HuH-7.5 (cell line): ENCODE data around the gene PGGHG.

Experiments
- DNase-seq: peaks from one replicate; pipeline ENCODE4 v3.0.0; 2011; ENCODE audit warnings: low spot score

The PGGHG gene

DNA sequence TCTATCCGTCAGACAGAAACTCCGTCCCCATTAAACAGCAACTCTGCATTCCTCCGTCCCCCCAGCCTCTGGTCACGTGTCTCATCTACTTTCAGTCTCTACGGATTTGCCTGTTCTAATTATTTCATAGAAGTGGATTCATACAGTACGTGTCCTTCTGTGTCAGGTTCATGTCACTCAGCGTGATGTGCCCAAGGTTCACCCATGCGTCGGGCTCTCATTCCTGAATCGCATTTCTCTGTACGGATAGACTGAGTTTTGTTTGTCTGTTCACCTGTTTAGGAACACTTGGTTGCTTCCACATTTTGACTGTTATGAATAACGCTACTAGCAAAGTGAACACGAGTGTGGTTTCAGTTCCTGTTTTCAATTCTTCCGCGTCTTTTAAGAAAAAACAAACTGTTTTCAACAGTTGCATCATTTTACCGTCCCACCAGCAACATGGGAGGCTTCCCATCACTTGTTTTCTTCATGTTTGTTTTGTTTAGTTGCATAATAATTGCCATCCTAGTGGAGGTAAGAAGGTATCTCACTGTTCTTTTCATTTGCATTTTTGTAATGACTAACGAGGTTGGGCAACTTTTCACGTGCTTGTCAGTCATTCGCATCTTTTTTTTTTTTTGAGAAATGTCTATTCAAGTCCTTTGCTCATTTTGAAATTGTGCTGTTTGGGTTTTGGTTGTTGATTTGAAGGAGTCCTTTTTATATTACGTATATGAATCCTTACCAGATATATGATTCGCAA is 19.6 kb upstream of the PGGHG start:
- no peak for DNase-seq

DNA sequence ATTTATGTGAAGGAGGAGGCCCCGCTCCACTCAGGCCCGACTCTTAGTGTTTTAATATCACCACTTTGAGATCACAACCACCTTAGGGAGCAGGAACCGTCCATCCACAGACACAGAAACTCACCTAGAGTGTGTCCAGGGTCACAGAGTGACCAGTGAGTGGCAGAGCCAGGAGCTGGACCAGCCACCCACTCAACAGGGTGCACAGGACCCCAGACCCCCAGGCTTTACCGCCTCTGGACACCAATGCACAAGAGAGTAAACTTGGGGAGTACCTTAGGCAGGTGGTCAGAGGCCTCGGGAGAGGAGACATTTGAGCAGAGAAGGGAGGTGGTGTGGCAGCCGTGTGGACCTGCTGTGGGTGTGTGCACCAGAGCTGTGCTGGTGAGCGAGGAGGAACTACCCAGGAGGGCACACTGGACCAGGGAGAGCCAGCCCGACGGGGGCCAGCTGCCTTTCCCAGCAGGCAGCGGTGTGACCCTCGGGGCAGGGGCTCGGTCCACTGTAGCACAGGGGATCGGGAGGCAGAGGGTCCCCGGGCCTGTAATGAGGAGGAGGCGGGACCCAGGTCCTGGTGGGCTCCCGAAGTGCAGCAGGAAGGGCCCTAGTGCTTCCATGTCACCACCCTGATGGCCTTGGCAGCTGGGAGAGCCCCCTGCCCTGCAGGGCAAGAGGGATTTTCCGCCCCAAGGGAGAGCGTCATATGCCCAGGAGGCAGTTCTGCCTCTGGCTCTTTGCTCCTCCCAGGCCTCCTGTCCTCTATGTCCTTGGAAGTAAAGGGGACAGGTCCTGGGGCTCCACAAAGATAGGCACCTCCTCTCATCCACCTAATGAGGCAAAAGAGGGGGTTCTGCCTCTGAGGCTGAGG is 18.2 kb upstream of the PGGHG start:
- DNase-seq, result no peak

DNA sequence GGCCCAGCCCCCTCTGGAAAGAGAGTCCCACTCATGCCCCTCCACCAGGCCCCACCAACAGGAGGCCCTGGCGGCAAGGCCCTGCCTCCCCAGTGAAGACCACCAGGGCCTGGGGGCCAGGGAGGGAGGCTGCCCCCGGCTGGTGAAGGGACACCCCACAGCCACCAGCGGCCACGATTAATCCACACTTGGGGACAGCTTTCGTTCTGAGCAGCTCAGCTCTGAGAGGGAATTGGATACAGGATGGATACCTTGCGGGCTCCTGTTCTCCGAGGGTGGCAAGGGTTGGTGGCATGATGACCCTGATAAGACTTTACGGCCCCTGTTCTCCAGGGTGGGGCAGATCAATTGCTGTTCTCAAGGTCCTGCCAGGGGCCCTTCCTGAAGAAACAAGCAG is 17.6 kb upstream of the PGGHG start:
- DNase-seq, result no peak

DNA sequence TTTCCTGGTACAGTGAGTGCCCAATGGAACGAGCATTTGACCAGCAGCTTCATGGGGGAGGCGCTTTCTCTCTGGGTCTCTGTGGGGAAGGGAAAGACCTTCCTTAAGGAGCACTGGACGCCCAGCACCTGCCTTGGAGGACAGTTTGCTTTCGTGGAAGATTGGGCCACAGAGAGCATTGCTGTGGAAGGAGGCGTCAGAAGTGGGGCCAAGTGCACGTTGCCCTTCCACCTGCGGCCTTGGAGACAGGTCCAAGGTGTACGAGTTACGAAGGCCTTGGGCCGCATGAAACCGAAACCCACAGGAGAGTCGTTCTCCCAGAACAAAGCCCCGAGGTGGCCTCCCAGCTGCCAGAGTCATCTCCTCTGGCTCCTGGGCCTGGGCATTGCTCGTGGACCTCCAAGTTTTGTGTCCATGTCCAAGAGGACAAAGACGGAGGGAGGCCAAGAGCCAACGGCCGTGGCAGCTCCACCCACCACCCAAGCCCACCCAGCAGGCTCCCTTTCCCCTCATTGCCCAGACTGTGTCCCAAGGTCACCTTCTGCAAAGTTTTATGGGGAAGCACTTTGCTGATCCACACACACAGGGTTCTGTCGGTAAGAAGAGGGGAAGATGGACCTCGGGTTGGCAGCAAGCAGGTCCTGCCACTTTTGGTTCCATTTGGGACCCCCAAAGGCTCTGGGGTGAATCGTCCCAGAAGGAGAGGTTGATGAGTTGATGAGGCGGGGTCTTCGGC is 16.6 kb upstream of the PGGHG start:
- DNase-seq, result no peak

DNA sequence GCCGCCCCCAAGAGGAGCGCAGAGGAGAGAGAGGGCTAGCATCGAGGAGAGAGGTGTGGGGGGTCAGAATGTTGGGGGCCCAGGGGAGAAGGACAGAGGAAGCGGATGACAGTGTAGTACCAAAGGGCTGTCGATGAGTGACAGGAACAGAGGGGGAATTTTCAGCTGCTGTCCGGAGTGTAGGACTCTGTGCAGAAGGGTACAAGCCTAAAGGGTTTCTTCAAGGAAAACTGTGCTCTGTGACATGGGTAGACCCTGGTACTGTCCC is 16.1 kb upstream of the PGGHG start:
- DNase-seq, result no peak

DNA sequence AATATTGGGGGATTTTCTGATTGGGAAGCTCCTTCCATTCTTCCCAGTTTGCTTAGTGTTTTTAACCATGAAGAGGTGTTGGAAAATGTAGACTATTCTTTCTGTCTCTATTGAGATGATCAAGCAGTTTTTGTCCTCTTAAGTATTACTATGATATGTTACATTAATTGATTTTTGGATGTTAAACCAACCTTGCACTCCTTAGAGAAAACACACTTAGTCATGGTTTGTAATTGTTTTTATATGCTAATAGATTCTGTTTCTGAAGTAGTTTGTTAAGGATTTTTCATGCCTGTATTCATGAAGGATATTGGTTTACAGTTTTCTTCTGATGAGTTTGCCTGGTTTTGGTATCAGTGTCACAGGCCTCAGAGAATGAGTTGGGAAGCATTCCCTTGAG is 12.7 kb upstream of the PGGHG start:
- DNase-seq, result no peak

DNA sequence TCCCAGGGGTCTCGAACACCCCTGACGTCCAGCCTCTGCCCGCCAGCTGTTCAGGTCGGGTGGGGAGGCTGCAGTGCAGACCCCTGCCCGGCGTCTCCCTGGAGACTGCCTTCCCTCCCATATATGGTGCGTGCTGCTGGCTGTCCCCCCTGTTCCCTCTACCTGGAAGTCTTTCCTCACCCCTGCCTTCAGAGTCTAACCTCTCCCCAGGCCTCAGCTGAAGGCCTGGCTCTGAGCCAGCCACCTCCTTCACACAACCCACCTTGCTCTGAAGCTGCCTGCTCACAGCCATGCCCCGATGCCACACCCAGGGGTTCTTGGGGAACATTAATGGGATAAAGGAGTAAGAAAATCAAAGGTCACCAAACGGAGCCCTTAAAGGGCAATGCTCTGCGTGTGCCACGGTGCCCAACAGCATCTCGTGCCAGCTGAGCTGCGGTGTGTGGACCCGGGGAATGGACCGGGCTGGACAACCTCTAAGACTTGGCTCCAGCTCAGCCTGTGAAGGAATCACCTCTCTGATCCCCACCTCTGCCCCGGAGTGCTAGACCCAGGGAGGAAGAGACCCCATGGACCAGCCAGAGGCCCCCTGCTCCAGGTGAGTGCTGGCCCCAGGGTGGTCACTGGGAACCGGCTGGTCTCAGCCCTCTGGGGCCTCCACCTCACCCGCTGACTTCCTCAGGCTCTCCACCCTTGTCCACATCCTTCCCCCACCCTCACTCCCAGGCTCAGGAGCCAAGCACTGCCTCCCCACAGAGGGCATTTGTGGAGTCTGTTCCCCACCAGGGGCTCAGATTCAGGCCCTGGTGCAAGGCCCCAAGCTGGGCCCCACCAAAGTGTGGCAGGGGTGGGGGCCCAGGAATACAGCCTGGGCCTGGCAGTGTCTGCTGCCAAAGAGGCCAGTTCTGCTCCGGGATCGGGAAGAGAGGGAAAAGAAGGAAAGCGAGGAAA is 10.7 kb upstream of the PGGHG start, which contains the start of gene NLRP6:
TSS of gene NLRP6 (plus strand) at position 407 of the 951 bp plus-strand sequence. CDS start at position 570, 163 bp downstream.
- no peak for DNase-seq

DNA sequence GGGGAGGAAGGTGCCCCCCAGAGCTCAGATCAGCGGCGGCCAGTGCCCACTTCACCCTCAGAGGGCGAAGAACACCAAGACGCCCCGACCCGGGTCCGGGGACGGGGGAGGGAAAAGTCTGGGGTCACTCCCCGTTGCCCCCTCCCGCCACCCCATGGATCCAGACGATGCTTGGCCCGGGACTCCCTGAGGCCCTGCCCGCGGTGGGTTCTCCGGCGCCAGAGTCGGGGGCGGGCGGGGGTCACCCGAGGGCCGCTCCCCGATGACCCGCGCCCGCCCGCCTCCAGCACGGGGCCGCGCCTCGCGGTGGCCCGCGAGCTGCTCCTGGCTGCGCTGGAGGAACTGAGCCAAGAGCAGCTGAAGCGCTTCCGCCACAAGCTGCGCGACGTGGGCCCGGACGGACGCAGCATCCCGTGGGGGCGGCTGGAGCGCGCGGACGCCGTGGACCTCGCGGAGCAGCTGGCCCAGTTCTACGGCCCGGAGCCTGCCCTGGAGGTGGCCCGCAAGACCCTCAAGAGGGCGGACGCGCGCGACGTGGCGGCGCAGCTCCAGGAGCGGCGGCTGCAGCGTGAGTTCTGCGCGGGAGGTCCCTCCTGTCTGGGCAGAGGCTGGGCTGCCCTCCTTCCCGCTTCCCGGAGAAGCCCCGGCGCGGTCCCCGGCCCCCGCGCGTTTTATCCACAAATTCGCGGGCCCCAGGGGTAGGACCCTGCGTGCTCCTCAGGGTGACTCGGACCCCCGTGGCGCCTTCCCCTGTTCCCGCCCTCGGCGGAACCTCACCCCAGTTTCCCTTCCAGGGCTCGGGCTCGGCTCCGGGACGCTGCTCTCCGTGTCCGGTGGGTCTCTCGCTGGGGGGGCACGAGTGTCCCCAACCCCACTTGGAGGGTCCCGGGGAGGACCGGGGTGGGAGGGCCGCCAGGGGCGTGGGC is 9.6 kb upstream of the PGGHG start:
- no peak for DNase-seq

DNA sequence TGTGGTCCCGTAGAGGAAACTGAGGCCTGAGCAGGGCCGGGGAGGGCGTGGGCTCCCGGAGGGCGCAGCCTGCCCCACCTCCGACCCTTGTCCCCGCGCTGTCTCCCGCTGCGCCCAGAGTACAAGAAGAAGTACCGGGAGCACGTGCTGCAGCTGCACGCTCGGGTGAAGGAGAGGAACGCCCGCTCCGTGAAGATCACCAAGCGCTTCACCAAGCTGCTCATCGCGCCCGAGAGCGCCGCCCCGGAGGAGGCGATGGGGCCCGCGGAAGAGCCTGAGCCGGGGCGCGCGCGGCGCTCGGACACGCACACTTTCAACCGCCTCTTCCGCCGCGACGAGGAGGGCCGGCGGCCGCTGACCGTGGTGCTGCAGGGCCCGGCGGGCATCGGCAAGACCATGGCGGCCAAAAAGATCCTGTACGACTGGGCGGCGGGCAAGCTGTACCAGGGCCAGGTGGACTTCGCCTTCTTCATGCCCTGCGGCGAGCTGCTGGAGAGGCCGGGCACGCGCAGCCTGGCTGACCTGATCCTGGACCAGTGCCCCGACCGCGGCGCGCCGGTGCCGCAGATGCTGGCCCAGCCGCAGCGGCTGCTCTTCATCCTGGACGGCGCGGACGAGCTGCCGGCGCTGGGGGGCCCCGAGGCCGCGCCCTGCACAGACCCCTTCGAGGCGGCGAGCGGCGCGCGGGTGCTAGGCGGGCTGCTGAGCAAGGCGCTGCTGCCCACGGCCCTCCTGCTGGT is 8.8 kb upstream of the PGGHG start:
- no peak for DNase-seq

DNA sequence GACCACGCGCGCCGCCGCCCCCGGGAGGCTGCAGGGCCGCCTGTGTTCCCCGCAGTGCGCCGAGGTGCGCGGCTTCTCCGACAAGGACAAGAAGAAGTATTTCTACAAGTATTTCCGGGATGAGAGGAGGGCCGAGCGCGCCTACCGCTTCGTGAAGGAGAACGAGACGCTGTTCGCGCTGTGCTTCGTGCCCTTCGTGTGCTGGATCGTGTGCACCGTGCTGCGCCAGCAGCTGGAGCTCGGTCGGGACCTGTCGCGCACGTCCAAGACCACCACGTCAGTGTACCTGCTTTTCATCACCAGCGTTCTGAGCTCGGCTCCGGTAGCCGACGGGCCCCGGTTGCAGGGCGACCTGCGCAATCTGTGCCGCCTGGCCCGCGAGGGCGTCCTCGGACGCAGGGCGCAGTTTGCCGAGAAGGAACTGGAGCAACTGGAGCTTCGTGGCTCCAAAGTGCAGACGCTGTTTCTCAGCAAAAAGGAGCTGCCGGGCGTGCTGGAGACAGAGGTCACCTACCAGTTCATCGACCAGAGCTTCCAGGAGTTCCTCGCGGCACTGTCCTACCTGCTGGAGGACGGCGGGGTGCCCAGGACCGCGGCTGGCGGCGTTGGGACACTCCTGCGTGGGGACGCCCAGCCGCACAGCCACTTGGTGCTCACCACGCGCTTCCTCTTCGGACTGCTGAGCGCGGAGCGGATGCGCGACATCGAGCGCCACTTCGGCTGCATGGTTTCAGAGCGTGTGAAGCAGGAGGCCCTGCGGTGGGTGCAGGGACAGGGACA is 8.0 kb upstream of the PGGHG start:
- DNase-seq, result no peak

DNA sequence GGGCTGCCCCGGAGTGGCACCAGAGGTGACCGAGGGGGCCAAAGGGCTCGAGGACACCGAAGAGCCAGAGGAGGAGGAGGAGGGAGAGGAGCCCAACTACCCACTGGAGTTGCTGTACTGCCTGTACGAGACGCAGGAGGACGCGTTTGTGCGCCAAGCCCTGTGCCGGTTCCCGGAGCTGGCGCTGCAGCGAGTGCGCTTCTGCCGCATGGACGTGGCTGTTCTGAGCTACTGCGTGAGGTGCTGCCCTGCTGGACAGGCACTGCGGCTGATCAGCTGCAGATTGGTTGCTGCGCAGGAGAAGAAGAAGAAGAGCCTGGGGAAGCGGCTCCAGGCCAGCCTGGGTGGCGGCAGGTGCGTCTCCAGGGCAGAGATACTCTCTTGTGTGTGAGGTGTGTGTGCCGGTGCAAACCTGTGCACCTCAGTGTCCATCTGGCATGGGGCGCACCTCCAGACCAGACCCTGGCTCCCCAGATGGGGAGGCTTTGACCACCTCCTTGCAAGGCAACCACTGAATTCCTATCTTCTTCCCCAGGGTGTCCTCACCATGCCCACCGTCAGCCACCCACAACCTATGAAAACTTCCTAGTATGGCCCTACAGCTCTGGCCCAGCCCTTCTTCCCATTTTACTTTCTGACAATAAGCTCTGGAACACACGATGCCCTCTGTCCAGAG is 7.3 kb upstream of the PGGHG start:
- DNase-seq, result no peak

DNA sequence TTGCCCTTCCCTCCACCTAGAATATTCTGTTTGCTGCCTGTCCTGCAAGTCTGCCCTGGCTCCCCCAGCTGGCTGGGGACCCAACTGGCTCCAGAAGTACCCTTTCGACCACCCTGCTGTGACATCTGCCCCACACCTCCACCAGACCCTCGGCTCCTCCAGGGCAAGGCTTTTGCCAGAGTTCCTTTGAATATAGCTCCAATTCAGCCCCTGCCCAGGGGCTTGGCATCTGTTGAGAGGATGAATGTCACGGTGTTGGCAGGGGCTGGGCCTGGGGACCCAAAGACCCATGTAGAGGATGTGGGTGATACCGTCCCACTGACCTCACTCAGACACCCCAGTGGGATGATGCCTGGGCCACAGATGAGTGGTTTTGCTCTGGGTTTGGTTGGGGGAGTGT is 6.8 kb upstream of the PGGHG start:
- no peak for DNase-seq

DNA sequence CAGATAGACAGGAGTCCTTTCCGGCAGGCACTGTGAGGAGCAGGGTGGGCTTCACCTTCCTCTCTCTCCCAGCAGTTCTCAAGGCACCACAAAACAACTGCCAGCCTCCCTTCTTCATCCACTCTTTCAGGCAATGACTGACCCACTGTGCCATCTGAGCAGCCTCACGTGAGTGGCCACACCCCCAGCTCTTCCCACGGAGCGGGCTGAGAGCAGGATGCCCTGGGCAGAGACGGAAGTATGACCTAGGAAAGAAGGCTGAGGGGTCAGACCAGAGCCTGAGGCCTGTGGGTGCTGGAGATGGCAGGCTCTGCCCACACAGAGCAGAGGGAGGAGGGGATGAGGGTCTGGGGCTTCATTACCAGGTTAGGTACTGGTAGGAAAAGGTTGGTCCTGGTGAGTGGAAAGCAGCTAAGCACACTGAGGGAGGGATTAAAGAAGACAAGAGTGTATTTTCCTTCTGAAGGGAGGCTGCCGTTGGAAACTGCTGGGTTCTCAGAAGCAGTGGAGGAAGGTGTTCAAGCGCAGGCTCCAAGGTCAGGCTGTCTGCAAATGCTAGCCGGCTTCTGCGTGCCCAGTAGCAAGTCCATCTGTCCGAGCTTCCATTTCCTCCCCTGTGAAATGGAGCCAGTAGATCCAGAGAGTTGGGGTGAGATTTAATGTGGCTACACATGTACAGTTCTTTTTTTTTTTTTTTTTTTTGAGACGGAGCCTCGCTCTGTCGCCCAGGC is 6.1 kb upstream of the PGGHG start:
- no peak for DNase-seq

DNA sequence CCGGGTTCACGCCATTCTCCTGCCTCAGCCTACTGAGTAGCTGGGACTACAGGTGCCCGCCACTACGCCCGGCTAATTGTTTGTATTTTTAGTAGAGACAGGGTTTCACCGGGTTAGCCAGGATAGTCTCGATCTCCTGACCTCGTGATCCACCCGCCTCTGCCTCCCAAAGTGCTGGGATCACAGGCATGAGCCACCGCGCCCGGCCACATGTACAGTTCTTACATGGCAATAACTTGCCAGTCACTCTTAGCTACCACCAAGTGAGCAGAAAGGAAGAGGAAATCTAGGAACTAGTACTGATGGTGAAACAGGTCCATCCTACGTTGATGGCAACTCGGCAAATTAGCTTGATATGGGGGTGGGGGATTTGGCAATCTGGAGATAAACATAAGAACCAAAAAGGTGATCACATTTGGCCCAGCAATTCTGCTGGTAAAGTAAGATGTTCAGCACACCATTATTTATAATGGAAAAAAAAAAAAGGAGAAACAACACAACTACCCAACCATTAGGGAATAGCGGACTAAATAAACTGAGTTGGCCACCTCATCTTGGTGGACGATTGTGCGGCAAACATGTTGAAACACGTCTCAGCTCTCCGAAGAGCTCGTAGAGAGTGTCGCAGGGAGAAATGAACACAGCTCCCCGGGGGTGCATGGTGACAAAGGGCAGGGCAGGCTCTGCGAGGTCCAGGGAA is 5.4 kb upstream of the PGGHG start:
- no peak for DNase-seq

DNA sequence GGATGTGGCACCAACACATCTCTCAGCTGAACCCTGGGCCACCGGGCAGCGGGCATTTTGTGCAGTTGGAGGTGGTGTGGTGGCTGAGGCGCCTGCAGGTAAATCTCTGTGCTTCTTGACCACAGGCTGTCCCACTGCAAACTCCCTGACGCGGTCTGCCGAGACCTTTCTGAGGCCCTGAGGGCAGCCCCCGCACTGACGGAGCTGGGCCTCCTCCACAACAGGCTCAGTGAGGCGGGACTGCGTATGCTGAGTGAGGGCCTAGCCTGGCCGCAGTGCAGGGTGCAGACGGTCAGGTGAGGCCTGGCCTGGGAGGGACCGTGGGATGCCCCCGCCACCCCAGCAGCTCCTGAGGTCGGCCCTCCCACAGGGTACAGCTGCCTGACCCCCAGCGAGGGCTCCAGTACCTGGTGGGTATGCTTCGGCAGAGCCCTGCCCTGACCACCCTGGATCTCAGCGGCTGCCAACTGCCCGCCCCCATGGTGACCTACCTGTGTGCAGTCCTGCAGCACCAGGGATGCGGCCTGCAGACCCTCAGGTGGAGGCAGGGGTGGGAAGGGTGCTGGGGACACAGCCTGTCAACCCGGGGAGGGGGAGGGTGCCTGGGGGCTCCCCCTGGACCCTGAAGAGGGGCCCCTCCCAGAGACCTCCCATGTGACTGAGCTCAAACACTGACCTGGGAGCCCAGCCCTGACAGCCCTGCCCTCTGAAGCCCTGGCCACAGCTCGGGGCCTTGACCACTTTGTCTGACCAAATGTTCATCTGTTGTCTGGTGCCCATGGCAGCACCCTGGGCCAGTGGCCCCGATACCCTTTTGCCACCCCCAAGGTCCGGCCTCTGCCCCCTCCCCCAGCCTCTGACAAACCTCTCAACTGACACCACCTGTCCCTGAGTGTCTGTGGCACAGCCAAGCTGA is 4.6 kb upstream of the PGGHG start:
- no peak for DNase-seq
